ENCODE data around the gene SHANK3.

The SHANK3 gene

DNA sequence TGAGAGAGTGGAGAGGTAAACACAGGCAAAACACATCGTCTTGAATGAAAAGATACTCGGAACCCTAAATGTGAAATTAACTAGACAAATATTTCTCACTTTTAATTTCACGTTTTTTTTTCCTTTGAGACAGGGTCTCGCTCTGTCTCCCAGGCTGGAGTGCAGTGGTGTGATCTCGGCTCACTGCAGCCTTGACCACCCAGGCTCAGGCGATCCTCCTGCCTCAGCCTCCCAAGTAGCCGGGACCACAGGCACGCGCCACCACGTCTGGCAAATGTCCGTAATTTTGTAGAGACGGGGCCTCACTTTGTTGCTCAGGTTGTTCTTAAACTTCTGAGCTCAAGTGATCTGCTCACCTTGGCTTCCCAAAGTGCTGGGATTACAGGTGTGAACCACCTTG is 7.4 kb upstream of the SHANK3 start:
- DNase-seq, result no peak
- Histone ChIP-seq H3K9me3 (no peaks in the 10 kb centered on the region), H3K27me3 (peaks cover 0 to 24% of the 10 kb centered on the region in 2 donors), H3K4me1 (no peaks in the 10 kb centered on the region), H3K27ac (no peak overlapping the region), H3K36me3 (no peaks in the 10 kb centered on the region), H3K4me3 (no peak overlapping the region)
- TF ChIP-seq, protein P1, sequence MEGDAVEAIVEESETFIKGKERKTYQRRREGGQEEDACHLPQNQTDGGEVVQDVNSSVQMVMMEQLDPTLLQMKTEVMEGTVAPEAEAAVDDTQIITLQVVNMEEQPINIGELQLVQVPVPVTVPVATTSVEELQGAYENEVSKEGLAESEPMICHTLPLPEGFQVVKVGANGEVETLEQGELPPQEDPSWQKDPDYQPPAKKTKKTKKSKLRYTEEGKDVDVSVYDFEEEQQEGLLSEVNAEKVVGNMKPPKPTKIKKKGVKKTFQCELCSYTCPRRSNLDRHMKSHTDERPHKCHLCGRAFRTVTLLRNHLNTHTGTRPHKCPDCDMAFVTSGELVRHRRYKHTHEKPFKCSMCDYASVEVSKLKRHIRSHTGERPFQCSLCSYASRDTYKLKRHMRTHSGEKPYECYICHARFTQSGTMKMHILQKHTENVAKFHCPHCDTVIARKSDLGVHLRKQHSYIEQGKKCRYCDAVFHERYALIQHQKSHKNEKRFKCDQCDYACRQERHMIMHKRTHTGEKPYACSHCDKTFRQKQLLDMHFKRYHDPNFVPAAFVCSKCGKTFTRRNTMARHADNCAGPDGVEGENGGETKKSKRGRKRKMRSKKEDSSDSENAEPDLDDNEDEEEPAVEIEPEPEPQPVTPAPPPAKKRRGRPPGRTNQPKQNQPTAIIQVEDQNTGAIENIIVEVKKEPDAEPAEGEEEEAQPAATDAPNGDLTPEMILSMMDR (IDR thresholded peaks at IDR 0.05), result no peak
- intact Hi-C loops (cut with DNase I; ENCODE audit: low total_unique reads), result no loop called here

DNA sequence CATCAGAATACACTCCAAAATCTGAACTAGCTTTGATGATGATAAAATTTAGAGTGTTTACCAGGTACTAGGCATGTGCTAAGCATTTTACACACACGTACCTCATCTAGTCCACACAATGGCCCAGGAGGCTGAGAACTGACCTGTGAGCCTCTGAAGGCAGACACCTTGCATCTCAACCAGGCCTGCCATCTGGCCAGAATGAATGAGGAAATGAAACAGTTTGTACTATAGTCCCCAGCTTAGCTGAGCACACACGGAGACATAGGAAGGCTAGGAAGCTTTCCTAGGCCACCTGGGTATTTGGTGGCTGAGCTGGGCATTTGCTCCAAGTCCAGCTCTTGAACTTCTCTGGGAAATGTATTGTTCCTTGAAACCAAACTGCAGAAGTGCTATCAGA is 6.9 kb upstream of the SHANK3 start:
- TF ChIP-seq, protein P1 (IDR thresholded peaks at IDR 0.05), result no peak
- H3K9me3 ChIP-seq, result no peaks in the 10 kb centered on the region
- no peak for DNase-seq
- H3K27ac ChIP-seq, result no peak overlapping the region
- peaks cover 0 to 27% of the 10 kb centered on the region in 2 donors for H3K27me3 ChIP-seq
- H3K4me1 ChIP-seq, result no peaks in the 10 kb centered on the region
- no peaks in the 10 kb centered on the region for H3K36me3 ChIP-seq
- intact Hi-C loops (cut with DNase I; ENCODE audit: low total_unique reads), result no loop called here
- H3K4me3 ChIP-seq, result no peak overlapping the region

DNA sequence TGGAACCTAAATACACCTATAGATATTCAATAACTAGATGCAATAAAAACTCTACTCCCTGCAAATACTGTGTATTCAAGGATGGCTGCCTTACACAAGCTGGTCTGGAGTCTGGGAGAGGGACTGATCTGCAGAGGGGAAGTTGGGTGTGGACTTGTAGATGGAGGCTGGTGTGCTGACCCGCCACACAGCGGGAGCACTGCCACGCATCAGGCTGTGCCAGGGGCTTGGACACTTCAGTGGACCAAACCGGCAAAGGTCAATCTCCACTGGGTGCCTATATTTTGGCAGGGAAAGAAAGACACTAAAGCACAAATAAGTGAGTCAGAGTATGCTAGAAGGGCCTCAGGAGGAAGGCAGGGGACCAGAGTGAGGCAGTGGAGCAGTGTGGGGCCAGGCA is 2.1 kb upstream of the SHANK3 start:
- intact Hi-C loops (cut with DNase I; ENCODE audit: low total_unique reads), result no loop called here
- Histone ChIP-seq H3K27me3 (peaks cover 0 to 63% of the 10 kb centered on the region in 2 donors), H3K36me3 (no peaks in the 10 kb centered on the region), H3K9me3 (no peaks in the 10 kb centered on the region), H3K27ac (no peak overlapping the region), H3K4me1 (peaks cover 0 to 18% (median 15%) of the 10 kb centered on the region in 4 donors), H3K4me3 (no peak overlapping the region)
- no peak for DNase-seq
- TF ChIP-seq, protein P1 (IDR thresholded peaks at IDR 0.05), result no peak

DNA sequence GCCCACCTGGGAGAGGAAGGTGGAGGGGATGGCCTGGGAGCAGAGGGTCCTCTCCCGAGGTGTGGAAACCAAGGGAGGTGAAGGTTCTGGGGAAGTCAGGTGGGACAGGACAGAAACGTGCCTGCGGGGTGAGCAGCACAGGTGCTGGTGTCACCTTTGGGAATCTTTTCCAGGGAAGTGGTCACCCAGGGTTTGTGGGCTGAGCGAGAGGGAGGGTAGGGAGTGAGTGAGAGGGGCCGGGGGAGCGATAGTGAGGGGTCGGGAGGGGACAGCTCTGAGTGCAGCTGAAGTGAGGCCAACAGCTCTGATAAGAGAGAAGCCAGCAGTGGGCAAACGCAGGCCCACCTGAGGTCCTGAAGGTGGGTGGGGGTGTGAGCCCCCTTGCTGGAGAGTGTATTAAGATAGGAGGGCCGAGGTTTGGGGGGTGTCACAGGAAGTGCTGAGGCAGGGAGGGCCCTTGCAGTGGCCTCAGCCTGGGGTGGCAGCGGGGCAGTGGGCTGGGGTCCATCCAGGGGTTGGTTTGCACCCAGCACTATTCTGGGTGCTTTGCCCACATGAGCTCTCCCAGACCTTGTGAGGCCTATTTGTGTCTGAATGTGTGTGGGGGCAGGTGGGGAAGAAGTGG is 1.6 kb upstream of the SHANK3 start:
- no peaks in the 10 kb centered on the region for H3K36me3 ChIP-seq
- no peak overlapping the region for H3K4me3 ChIP-seq
- H3K9me3 ChIP-seq, result no peaks in the 10 kb centered on the region
- H3K27ac ChIP-seq, result no peak overlapping the region
- DNase-seq, result no peak
- TF ChIP-seq, protein P1 (IDR thresholded peaks at IDR 0.05), result no peak
- peaks cover 0 to 18% (median 15%) of the 10 kb centered on the region in 4 donors for H3K4me1 ChIP-seq
- peaks cover 0 to 66% of the 10 kb centered on the region in 2 donors for H3K27me3 ChIP-seq
- intact Hi-C loops (cut with DNase I; ENCODE audit: low total_unique reads), result no loop called here

DNA sequence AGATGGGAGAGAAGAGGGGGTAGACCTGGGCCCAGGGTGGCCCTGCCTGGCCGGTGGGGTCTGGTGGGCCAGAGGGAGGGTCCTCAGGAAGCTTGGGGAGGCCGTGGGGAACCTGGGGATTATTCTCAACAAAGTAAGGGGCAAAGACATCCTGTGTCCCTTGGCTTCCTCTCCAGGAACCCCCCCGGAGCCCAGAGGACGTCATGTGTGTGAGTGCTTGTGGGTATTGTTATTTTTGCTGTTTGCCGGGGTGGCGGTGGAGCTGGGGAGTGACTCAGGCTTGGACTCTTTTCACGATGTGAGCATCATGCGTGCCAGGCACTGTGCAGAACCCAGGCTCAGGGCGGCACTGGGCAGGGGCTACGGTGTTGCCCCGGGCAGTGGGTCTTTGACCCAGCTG is 982 bp upstream of the SHANK3 start:
- H3K4me3 ChIP-seq, result no peak overlapping the region
- intact Hi-C loops (cut with DNase I; ENCODE audit: low total_unique reads), result no loop called here
- H3K9me3 ChIP-seq, result no peaks in the 10 kb centered on the region
- no peak for DNase-seq
- no peak overlapping the region for H3K27ac ChIP-seq
- H3K4me1 ChIP-seq, result peaks cover 0 to 18% (median 15%) of the 10 kb centered on the region in 4 donors
- H3K27me3 ChIP-seq, result peaks cover 0 to 70% of the 10 kb centered on the region in 2 donors
- TF ChIP-seq, protein P1 (IDR thresholded peaks at IDR 0.05), result no peak
- no peaks in the 10 kb centered on the region for H3K36me3 ChIP-seq

Measured in tibial artery (tissue), 4 donors.